ENCODE results near the gene TTC19. TPM values are rescaled to one million over a fixed set of nuclear protein-coding genes. Genes with fewer than 3 reads are reported as not detected.

The TTC19 gene
- total and polyA plus RNA-seq, 2 experiments from 2014 or later = 30.3 to 93.5 TPM

DNA sequence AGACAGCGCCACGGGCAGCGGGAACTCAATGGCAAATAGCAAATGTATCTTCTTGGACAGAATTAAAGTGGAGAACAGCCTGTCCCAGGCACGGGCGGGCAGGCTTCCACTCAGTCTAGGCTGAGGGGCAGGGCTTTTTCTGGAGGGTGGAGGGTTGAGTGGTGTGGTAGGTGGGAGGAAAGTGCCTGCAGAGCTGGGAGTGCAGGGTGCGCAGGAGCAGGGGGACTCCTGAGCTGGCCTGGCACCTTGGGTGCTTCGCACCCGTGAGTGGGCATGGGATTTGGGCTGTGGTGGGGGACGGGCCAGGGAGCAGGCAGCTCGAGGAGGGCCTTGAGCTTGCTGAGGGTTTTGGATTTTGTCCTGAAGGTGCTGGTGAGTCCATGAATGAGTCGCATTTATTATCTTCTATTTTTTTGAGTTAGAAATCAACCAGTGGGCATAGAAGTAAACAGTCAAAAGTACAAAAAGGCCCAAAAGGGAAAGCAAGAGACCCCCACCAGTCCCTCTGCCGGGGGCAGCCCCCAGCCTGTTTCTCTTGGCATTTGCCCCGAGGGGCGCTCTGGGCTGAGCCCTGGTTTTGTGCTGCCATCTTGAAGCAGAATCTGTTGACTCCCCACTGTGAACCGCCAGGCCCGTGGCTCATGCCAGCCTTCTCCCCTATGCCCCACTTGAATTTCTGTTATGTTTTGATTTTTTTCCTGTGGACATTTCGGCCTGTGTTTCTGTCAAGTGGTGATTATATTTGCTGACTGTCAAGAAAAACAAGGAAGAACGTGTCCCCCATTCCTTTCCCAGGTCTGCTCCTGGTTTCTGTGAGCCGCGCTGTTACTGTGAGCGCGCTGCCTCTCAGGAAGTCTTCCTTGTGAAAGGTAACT is 46.5 kb upstream of the TTC19 start:
- Histone ChIP-seq H3K27me3 (ENCODE audit: insufficient read depth) (no peaks in the 10 kb centered on the region), H3K4me3 (no peak overlapping the region), H3F3A (replicated peaks; ENCODE audit: low read depth) (no peaks in the 10 kb centered on the region), H3K4me2 (no peak overlapping the region), H3K9me2 (ENCODE audit: insufficient read depth) (no peaks in the 10 kb centered on the region), H3K4me1 (ENCODE audit: insufficient read depth) (peaks cover 7% of the 10 kb centered on the region; the same call in 1 of the 2 replicates), H2AFZ (no peak overlapping the region), H4K20me1 (replicated peaks; ENCODE audit: insufficient read depth) (no peaks in the 10 kb centered on the region), H3K36me3 (ENCODE audit: insufficient read depth) (no peaks in the 10 kb centered on the region), H3K79me2 (replicated peaks; ENCODE audit: insufficient read depth) (no peaks in the 10 kb centered on the region), H3K27ac (ENCODE audit: low read depth) (no peak overlapping the region)
- no peaks in the 10 kb centered on the region for H3K9me3 Mint-ChIP-seq
- no peak for ATAC-seq
- peaks cover 3% of the 10 kb centered on the region; the same call in 2 of the 3 replicates for H3K36me3 Mint-ChIP-seq (ENCODE audit: low read depth)
- H3K4me1 Mint-ChIP-seq = peaks cover 25% of the 10 kb centered on the region
- TF ChIP-seq CREB1 (CRISPR knock-in tag; IDR thresholded peaks at IDR 0.05; ENCODE audit: low read depth) (no peak), JUNB (IDR thresholded peaks at IDR 0.05; ENCODE audit: unreplicated experiment) (no peak)
- TF ChIP-seq, protein P1, sequence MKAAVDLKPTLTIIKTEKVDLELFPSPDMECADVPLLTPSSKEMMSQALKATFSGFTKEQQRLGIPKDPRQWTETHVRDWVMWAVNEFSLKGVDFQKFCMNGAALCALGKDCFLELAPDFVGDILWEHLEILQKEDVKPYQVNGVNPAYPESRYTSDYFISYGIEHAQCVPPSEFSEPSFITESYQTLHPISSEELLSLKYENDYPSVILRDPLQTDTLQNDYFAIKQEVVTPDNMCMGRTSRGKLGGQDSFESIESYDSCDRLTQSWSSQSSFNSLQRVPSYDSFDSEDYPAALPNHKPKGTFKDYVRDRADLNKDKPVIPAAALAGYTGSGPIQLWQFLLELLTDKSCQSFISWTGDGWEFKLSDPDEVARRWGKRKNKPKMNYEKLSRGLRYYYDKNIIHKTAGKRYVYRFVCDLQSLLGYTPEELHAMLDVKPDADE (IDR thresholded peaks at IDR 0.05) = no peak
- TF ChIP-seq, protein P2, sequence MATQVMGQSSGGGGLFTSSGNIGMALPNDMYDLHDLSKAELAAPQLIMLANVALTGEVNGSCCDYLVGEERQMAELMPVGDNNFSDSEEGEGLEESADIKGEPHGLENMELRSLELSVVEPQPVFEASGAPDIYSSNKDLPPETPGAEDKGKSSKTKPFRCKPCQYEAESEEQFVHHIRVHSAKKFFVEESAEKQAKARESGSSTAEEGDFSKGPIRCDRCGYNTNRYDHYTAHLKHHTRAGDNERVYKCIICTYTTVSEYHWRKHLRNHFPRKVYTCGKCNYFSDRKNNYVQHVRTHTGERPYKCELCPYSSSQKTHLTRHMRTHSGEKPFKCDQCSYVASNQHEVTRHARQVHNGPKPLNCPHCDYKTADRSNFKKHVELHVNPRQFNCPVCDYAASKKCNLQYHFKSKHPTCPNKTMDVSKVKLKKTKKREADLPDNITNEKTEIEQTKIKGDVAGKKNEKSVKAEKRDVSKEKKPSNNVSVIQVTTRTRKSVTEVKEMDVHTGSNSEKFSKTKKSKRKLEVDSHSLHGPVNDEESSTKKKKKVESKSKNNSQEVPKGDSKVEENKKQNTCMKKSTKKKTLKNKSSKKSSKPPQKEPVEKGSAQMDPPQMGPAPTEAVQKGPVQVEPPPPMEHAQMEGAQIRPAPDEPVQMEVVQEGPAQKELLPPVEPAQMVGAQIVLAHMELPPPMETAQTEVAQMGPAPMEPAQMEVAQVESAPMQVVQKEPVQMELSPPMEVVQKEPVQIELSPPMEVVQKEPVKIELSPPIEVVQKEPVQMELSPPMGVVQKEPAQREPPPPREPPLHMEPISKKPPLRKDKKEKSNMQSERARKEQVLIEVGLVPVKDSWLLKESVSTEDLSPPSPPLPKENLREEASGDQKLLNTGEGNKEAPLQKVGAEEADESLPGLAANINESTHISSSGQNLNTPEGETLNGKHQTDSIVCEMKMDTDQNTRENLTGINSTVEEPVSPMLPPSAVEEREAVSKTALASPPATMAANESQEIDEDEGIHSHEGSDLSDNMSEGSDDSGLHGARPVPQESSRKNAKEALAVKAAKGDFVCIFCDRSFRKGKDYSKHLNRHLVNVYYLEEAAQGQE (IDR thresholded peaks at IDR 0.05; ENCODE audit: unreplicated experiment) = no peak
- TF ChIP-seq, protein P3, sequence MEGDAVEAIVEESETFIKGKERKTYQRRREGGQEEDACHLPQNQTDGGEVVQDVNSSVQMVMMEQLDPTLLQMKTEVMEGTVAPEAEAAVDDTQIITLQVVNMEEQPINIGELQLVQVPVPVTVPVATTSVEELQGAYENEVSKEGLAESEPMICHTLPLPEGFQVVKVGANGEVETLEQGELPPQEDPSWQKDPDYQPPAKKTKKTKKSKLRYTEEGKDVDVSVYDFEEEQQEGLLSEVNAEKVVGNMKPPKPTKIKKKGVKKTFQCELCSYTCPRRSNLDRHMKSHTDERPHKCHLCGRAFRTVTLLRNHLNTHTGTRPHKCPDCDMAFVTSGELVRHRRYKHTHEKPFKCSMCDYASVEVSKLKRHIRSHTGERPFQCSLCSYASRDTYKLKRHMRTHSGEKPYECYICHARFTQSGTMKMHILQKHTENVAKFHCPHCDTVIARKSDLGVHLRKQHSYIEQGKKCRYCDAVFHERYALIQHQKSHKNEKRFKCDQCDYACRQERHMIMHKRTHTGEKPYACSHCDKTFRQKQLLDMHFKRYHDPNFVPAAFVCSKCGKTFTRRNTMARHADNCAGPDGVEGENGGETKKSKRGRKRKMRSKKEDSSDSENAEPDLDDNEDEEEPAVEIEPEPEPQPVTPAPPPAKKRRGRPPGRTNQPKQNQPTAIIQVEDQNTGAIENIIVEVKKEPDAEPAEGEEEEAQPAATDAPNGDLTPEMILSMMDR (conservative IDR thresholded peaks at IDR 0.05; ENCODE audit: low read depth in 2 of 2) = no peak
- no peak overlapping the region for H3K4me3 Mint-ChIP-seq
- no peak overlapping the region; the same call in 1 of the 2 replicates for H3K27ac Mint-ChIP-seq
- peaks cover 11% of the 10 kb centered on the region for H3K27me3 Mint-ChIP-seq (ENCODE audit: insufficient read depth, low read depth, poor library complexity)
- no peak for DNase-seq (ENCODE audit: low spot score)

DNA sequence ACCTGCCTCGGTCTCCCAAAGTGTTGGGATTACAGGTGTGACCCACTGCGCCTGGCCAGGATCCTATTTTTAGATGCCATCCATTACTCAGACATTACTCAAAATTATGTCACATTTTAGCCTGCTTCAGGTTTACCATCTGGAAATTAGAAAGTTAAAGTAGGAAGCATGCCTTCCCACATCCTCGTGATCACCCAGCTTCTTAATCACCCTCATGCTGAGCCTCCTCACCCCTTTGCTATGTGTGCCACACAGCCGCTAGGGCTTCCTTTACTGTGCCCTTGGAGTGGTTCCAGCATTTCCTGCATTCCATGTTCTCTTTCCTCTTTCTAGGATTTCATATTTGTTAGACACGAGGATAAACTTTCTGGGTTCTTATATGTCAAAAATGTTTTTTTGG is 45.4 kb upstream of the TTC19 start:
- ATAC-seq = no peak
- peaks cover 3% of the 10 kb centered on the region; the same call in 2 of the 3 replicates for H3K36me3 Mint-ChIP-seq (ENCODE audit: low read depth)
- H3K27me3 Mint-ChIP-seq (ENCODE audit: insufficient read depth, low read depth, poor library complexity) = peaks cover 11% of the 10 kb centered on the region
- H3K27ac Mint-ChIP-seq = no peak overlapping the region
- Histone ChIP-seq H3K36me3 (ENCODE audit: insufficient read depth) (no peaks in the 10 kb centered on the region), H3K79me2 (replicated peaks; ENCODE audit: insufficient read depth) (no peaks in the 10 kb centered on the region), H3K9me2 (ENCODE audit: insufficient read depth) (no peaks in the 10 kb centered on the region), H2AFZ (no peak overlapping the region), H3K4me2 (no peak overlapping the region), H3K4me1 (ENCODE audit: insufficient read depth) (peaks cover 7% of the 10 kb centered on the region; the same call in 1 of the 2 replicates), H4K20me1 (replicated peaks; ENCODE audit: insufficient read depth) (no peaks in the 10 kb centered on the region), H3K4me3 (no peak overlapping the region), H3K27ac (ENCODE audit: low read depth) (no peak overlapping the region), H3K27me3 (ENCODE audit: insufficient read depth) (no peaks in the 10 kb centered on the region), H3F3A (replicated peaks; ENCODE audit: low read depth) (no peaks in the 10 kb centered on the region)
- TF ChIP-seq EZH2phosphoT487 (IDR thresholded peaks at IDR 0.05; ENCODE audit: unreplicated experiment) (no peak), EZH2 (IDR thresholded peaks at IDR 0.05; ENCODE audit: low read depth, unreplicated experiment) (no peak)
- peaks cover 34% of the 10 kb centered on the region for H3K4me1 Mint-ChIP-seq
- H3K9me3 Mint-ChIP-seq = no peaks in the 10 kb centered on the region
- H3K4me3 Mint-ChIP-seq = no peak overlapping the region
- no peak for DNase-seq (ENCODE audit: low spot score)
